Trophoblast cell (in vitro differentiated cells and primary cell): ENCODE data around the gene USP24.
A peak's percentile ranks its signal among the peaks of the same experiment; 100 is the strongest.

Experiments
- DNase-seq, 2 donors: peaks; one replicate each; pipeline ENCODE4 v3.0.0-alpha.2; 2016
- H2AFZ ChIP-seq: 2 replicates; pipeline ENCODE4 v1.6.1; 2013; ENCODE audit warnings: low read length, moderate library complexity, mild to moderate bottlenecking; ENCODE audit not compliant: insufficient read depth, poor library complexity
- H2AK5ac ChIP-seq: 2 replicates; pipeline ENCODE4 v1.6.1; 2013; ENCODE audit warnings: mild to moderate bottlenecking, low read length
- H2BK120ac ChIP-seq: 2 replicates; pipeline ENCODE4 v1.6.1; 2013; ENCODE audit warnings: low read length, mild to moderate bottlenecking, moderate library complexity; ENCODE audit not compliant: insufficient read depth, poor library complexity
- H2BK12ac ChIP-seq: 2 replicates; pipeline ENCODE4 v1.6.1; 2013; ENCODE audit warnings: mild to moderate bottlenecking, low read length, moderate library complexity
- H2BK5ac ChIP-seq: 2 replicates; pipeline ENCODE4 v1.6.1; 2013; ENCODE audit warnings: low read length, low read depth, moderate library complexity, mild to moderate bottlenecking; ENCODE audit not compliant: poor library complexity
- H3K14ac ChIP-seq: 2 replicates; pipeline ENCODE4 v1.6.1; 2013; ENCODE audit warnings: mild to moderate bottlenecking, low read length
- H3K18ac ChIP-seq: 2 replicates; pipeline ENCODE4 v1.6.1; 2013; ENCODE audit warnings: mild to moderate bottlenecking, low read length
- H3K23ac ChIP-seq: 2 replicates; pipeline ENCODE4 v1.6.1; 2013; ENCODE audit warnings: low read length
- H3K27ac ChIP-seq: 2 replicates; pipeline ENCODE4 v1.5.1; 2013; ENCODE audit warnings: low read depth, mild to moderate bottlenecking, inconsistent platforms, low read length, moderate library complexity
- H3K27me3 ChIP-seq: 2 replicates; pipeline ENCODE4 v1.6.1; 2013; ENCODE audit warnings: inconsistent platforms, mild to moderate bottlenecking, low read length, moderate library complexity; ENCODE audit not compliant: insufficient read depth
- H3K36me3 ChIP-seq, 2 experiments: 1 replicate in 1 of 2; 2 replicates in 1 of 2; pipeline ENCODE4 v1.6.1; 2013; ENCODE audit warnings: low read length in 2 of 2, mild to moderate bottlenecking in 2 of 2, moderate library complexity in 1 of 2; ENCODE audit not compliant: insufficient read depth in 2 of 2, control insufficient read depth in 1 of 2
- H3K4ac ChIP-seq: 2 replicates; pipeline ENCODE4 v1.6.1; 2013; ENCODE audit warnings: low read depth, mild to moderate bottlenecking, low read length, moderate library complexity
- H3K4me1 ChIP-seq, 2 experiments: 1 replicate in 1 of 2; 2 replicates in 1 of 2; pipeline ENCODE4 v1.6.1; 2013; ENCODE audit warnings: low read length in 2 of 2, mild to moderate bottlenecking in 2 of 2, moderate library complexity in 1 of 2; ENCODE audit not compliant: insufficient read depth in 2 of 2, control insufficient read depth in 1 of 2
- H3K4me2 ChIP-seq: 2 replicates; pipeline ENCODE4 v1.6.1; 2013; ENCODE audit warnings: inconsistent platforms, mild to moderate bottlenecking, low read length, moderate library complexity
- H3K4me3 ChIP-seq: 2 replicates; pipeline ENCODE4 v1.5.1; 2013; ENCODE audit warnings: mild to moderate bottlenecking, low read depth, low read length, inconsistent platforms
- H3K79me1 ChIP-seq: one replicate; pipeline ENCODE4 v1.6.1; 2013; ENCODE audit warnings: low read length
- H3K79me2 ChIP-seq: 2 replicates; pipeline ENCODE4 v1.6.1; 2013; ENCODE audit warnings: low read length, mild to moderate bottlenecking; ENCODE audit not compliant: control insufficient read depth, insufficient read depth, poor library complexity
- H3K9ac ChIP-seq: 2 replicates; pipeline ENCODE4 v1.6.1; 2013; ENCODE audit warnings: mild to moderate bottlenecking, low read length
- H3K9me3 ChIP-seq: 2 replicates; pipeline ENCODE4 v1.6.1; 2013; ENCODE audit warnings: low read depth, mild to moderate bottlenecking, control low read depth, inconsistent platforms, low read length; ENCODE audit not compliant: insufficient read depth
- H4K12ac ChIP-seq: 2 replicates; pipeline ENCODE4 v1.6.1; 2013; ENCODE audit warnings: low read depth, mild to moderate bottlenecking, low read length, moderate library complexity
- H4K8ac ChIP-seq: 2 replicates; pipeline ENCODE4 v1.6.1; 2013; ENCODE audit warnings: low read depth, mild to moderate bottlenecking, low read length, moderate library complexity
- H4K91ac ChIP-seq: one replicate; pipeline ENCODE4 v1.6.1; 2013; ENCODE audit warnings: low read depth, mild to moderate bottlenecking, low read length, moderate library complexity
- WGBS: extraction: QIAGEN DNeasy Blood & Tissue Kit; methylation state at CpG from one replicate; pipeline ENCODE4 v1.1.7; 2013; ENCODE audit warnings: missing lambda C conversion rate; ENCODE audit not compliant: insufficient read length, insufficient coverage; ENCODE audit errors: extremely low coverage; 5-methylcytosine and 5-hydroxymethylcytosine counted together

USP24 gene

DNA sequence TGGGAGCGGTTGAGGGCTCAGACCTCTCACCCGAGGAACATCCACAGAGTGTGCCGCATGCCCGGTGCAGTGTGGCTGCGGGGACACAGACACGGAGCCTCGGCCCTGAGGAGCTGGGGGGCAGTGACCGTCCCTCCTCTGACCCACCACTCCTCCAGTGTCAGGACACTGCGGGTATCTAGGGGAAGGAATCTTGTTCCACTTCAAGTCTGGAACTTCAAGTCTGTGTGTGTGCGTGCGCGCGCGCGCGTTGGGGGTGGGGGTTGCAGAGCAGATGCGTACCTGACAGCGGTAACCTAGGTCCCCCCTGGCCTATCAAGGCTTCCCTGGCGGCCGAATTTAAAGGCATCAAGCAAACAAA lies 158.6 kb downstream of the USP24 start:
- Histone ChIP-seq H3K23ac (no peak overlapping the region), H3K4me3 (no peak overlapping the region), H3K14ac (no peak overlapping the region), H3K27ac (no peak overlapping the region), H3K36me3 (no peaks in the 10 kb centered on the region), H4K91ac (no peak overlapping the region), H3K79me1 (no peaks in the 10 kb centered on the region), H4K8ac (no peak overlapping the region), H3K79me2 (no peaks in the 10 kb centered on the region), H2BK120ac (no peak overlapping the region), H3K4me2 (no peak overlapping the region), H2AK5ac (no peak overlapping the region), H3K27me3 (no peaks in the 10 kb centered on the region), H3K4ac (no peak overlapping the region), H2AFZ (no peak overlapping the region), H3K9ac (no peak overlapping the region), H3K4me1 (peaks cover 6% of the 10 kb centered on the region in 2 experiments), H3K18ac (no peak overlapping the region), H2BK12ac (no peak overlapping the region), H4K12ac (no peak overlapping the region), H2BK5ac (no peak overlapping the region), H3K9me3 (peaks cover 3% of the 10 kb centered on the region)
- WGBS, result no CpG with 5 or more reads among the region's 20 CpGs
- DNase-seq, result peak in 1 of 2 donors; percentile 60

DNA sequence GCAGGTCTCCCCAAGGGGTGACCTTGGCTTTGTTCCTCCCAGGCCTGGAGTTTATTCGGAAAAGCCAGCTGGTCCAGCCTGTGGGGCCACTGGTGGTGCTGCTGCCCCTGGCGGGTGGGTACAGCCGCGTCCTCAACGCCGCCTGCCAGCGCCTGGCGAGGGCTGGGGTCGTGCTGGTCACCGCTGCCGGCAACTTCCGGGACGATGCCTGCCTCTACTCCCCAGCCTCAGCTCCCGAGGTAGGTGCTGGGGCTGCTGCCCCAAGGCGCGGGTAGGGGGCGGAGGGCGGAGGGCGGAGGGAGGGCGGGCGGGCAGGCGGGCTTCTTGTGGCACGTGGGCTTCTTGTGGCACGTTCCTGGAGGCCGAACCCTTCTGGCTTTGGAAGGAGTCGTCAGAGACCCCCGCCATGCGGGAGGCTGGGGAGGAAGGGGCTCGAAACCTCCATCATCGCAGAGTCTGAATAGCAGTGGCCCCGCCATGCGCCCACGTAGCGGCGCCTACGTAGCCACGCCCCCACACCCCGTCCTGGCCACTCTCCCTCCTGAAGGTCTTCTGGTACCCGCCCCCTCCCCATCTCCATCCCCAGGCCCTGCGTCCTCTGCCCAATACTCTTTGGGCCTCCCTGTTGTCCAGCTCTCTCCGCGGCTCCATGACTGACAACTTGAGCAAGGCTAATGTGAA lies 159.1 kb downstream of the USP24 start:
- Histone ChIP-seq H2AK5ac (no peak overlapping the region), H3K4ac (no peak overlapping the region), H3K14ac (no peak overlapping the region), H3K79me1 (no peaks in the 10 kb centered on the region), H3K36me3 (no peaks in the 10 kb centered on the region), H4K12ac (no peak overlapping the region), H3K4me3 (no peak overlapping the region), H2BK120ac (no peak overlapping the region), H3K27me3 (no peaks in the 10 kb centered on the region), H3K9ac (no peak overlapping the region), H2BK5ac (no peak overlapping the region), H3K27ac (no peak overlapping the region), H3K4me2 (no peak overlapping the region), H2AFZ (no peak overlapping the region), H2BK12ac (no peak overlapping the region), H3K23ac (no peak overlapping the region), H3K9me3 (peaks cover 3% of the 10 kb centered on the region), H3K79me2 (no peaks in the 10 kb centered on the region), H4K8ac (no peak overlapping the region), H3K18ac (no peak overlapping the region), H4K91ac (peak overlapping the region; percentile 55), H3K4me1 (peaks cover 6% of the 10 kb centered on the region in 2 experiments)
- WGBS, result no CpG with 5 or more reads among the region's 42 CpGs
- no peak for DNase-seq

GRCh38 chr1:55055084-55055882 lies 159.9 kb downstream of the USP24 start:
- no peaks in the 10 kb centered on the region for H3K79me2 ChIP-seq
- WGBS, result no CpG with 5 or more reads among the region's 12 CpGs
- no peak overlapping the region for H4K91ac ChIP-seq
- no peak overlapping the region for H3K9ac ChIP-seq
- H3K4ac ChIP-seq, result no peak overlapping the region
- no peak overlapping the region for H4K8ac ChIP-seq
- H2BK12ac ChIP-seq, result no peak overlapping the region
- H2BK5ac ChIP-seq, result no peak overlapping the region
- no peaks in the 10 kb centered on the region for H3K79me1 ChIP-seq
- peaks cover 6% of the 10 kb centered on the region in 2 experiments for H3K4me1 ChIP-seq
- no peak overlapping the region for H3K27ac ChIP-seq
- H3K18ac ChIP-seq, result no peak overlapping the region
- no peak overlapping the region for H3K4me2 ChIP-seq
- no peak overlapping the region for H3K14ac ChIP-seq
- no peak overlapping the region for H3K4me3 ChIP-seq
- H2BK120ac ChIP-seq, result no peak overlapping the region
- no peaks in the 10 kb centered on the region for H3K27me3 ChIP-seq
- H3K9me3 ChIP-seq, result peaks cover 3% of the 10 kb centered on the region
- H3K23ac ChIP-seq, result no peak overlapping the region
- H2AK5ac ChIP-seq, result no peak overlapping the region
- no peak overlapping the region for H2AFZ ChIP-seq
- H4K12ac ChIP-seq, result no peak overlapping the region
- no peaks in the 10 kb centered on the region for H3K36me3 ChIP-seq
- peak; percentile 93 to 98 for DNase-seq

GRCh38 chr1:55054396-55054795 lies 160.8 kb downstream of the USP24 start:
- Histone ChIP-seq H3K4me1 (peaks cover 6% of the 10 kb centered on the region in 2 experiments), H2BK120ac (no peak overlapping the region), H3K79me1 (no peaks in the 10 kb centered on the region), H4K91ac (no peak overlapping the region), H3K18ac (no peak overlapping the region), H3K9me3 (peaks cover 3% of the 10 kb centered on the region), H2AK5ac (no peak overlapping the region), H3K23ac (no peak overlapping the region), H3K14ac (no peak overlapping the region), H3K27me3 (no peaks in the 10 kb centered on the region), H3K27ac (no peak overlapping the region), H2AFZ (no peak overlapping the region), H3K9ac (no peak overlapping the region), H2BK5ac (no peak overlapping the region), H2BK12ac (no peak overlapping the region), H3K4ac (no peak overlapping the region), H3K36me3 (no peaks in the 10 kb centered on the region), H3K79me2 (no peaks in the 10 kb centered on the region), H4K8ac (no peak overlapping the region), H3K4me2 (no peak overlapping the region), H4K12ac (no peak overlapping the region), H3K4me3 (no peak overlapping the region)
- no peak for DNase-seq
- WGBS, result no CpG with 5 or more reads among the region's 5 CpGs
